Tibial nerve (tissue), 4 donors: ENCODE data around the gene ADM.

Experiments
- CTCF ChIP-seq, 5 experiments: fragments of 200-600 bp in 3 of 5; fragments of 450-650 bp in 2 of 5; sonication (generic) in 3 of 5; IDR thresholded peaks; one replicate each; pipeline ENCODE4 v1.5.1; 2016 to 2019; ENCODE audit warnings: antibody characterized with exemption in 5 of 5, mild to moderate bottlenecking in 3 of 5, moderate library complexity in 2 of 5
- EP300 ChIP-seq, 2 donors: sonication (generic); formaldehyde crosslinking; IDR thresholded peaks; one replicate each; pipeline ENCODE4 v1.6.1; 2017; ENCODE audit warnings: antibody characterized with exemption in 2 of 2, mild to moderate bottlenecking in 1 of 2
- POLR2A ChIP-seq, 2 donors: fragments of 450-650 bp; IDR thresholded peaks; one replicate each; pipeline ENCODE4 v1.6.1; 2017; ENCODE audit warnings: antibody characterized with exemption in 2 of 2, mild to moderate bottlenecking in 2 of 2, moderate library complexity in 2 of 2

DNA sequence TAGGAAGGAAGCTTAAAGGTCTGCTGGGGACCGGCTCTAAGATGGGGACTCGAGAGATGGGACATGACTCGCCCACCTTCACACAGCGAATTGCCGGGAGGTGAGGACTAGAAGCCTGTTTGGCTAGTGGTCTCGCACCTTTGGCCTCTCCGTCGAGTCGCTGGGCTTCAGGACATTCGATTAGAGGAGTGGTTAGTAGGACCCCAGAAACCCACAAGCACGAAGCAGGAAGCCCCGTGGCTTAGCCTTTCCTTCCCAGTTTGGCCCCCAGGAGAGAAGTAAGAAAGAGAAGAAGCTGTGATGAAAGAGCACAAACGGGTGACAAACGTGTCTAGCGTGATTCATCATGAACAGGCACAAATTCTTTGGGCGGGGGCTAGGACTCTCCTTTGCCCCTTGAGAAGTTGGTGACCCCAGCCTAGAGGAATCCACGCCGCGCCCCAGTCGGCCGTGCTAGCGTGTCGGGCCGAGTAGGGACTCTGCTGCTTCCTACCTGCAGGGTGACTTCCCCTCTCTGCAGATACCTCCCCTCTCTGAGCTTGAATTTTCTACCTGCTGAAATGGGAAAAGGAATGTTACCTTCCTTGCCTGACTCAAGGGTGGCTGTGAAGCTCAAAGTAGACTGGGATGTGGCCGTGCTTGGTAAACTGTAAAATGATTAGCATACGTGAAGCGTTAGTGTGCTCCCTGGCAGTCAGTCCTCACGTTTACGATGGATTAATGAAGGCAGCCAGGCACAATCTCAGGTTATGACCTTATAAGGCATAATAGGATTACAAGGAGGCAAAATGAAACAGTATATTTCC lies 1.1 kb upstream of the ADM start:
- TF ChIP-seq CTCF (IDR thresholded peaks at IDR 0.05), result no peak
- no peak for TF ChIP-seq POLR2A (IDR thresholded peaks at IDR 0.05)
- no peak for TF ChIP-seq EP300 (IDR thresholded peaks at IDR 0.05)
